Nephron progenitor cell (in vitro differentiated cells): Measurements from ENCODE around the gene SOX18.

Experiments
- DNase-seq: peaks from one replicate; pipeline ENCODE4 v3.0.0; 2021
- H3K27ac Mint-ChIP-seq: 2 replicates; pipeline ENCODE4 v1.8.0; 2021; ENCODE audit warnings: mild to moderate bottlenecking, moderate library complexity, mixed read lengths
- H3K27me3 Mint-ChIP-seq: 2 replicates; pipeline ENCODE4 v1.8.0; 2021; ENCODE audit warnings: mild to moderate bottlenecking, low read depth, mixed read lengths; ENCODE audit not compliant: poor library complexity
- H3K36me3 Mint-ChIP-seq: 2 replicates; pipeline ENCODE4 v1.8.0; 2021; ENCODE audit warnings: low read depth, mixed read lengths
- H3K4me1 Mint-ChIP-seq: 2 replicates; pipeline ENCODE4 v1.8.0; 2021; ENCODE audit warnings: mixed read lengths
- H3K4me3 Mint-ChIP-seq: 2 replicates; pipeline ENCODE4 v1.8.0; 2021; ENCODE audit warnings: mild to moderate bottlenecking, moderate library complexity, mixed read lengths
- H3K9me3 Mint-ChIP-seq: 2 replicates; pipeline ENCODE4 v1.8.0; 2021; ENCODE audit warnings: mild to moderate bottlenecking, moderate library complexity, mixed read lengths
- TF ChIP-seq, protein P1 (sequence below): fragments of 200-600 bp; sonication (generic); IDR thresholded peaks from 2 replicates; pipeline ENCODE4 v1.5.0; 2021; ENCODE audit warnings: antibody characterized with exemption

The SOX18 gene

DNA sequence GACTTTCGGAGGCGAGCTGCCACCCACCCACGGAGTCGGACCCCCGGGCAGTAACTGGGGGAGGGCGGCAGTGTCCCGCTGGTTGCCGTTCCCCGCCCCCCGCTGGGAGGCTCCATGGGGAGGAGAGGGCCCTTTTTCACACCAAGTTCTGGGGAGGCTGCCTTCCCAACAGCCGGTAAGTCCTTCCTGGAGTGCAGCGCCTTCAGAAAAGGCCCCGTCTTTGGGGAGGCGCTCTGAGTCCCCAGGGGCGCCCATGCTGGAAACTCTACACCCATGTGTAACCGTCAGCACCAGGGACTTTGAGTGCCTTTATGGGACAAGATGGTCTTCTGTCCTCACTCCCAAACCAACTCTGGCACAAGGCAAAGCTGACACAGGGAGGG, 430 bp upstream of the SOX18 start:
- Mint-ChIP-seq H3K36me3 (no peaks in the 10 kb centered on the region), H3K27ac (no peak overlapping the region), H3K4me1 (peaks cover 40% of the 10 kb centered on the region), H3K9me3 (no peaks in the 10 kb centered on the region), H3K27me3 (peaks cover 65% of the 10 kb centered on the region), H3K4me3 (peak overlapping the region; percentile 52)
- no peak for DNase-seq
- TF ChIP-seq, protein P1, sequence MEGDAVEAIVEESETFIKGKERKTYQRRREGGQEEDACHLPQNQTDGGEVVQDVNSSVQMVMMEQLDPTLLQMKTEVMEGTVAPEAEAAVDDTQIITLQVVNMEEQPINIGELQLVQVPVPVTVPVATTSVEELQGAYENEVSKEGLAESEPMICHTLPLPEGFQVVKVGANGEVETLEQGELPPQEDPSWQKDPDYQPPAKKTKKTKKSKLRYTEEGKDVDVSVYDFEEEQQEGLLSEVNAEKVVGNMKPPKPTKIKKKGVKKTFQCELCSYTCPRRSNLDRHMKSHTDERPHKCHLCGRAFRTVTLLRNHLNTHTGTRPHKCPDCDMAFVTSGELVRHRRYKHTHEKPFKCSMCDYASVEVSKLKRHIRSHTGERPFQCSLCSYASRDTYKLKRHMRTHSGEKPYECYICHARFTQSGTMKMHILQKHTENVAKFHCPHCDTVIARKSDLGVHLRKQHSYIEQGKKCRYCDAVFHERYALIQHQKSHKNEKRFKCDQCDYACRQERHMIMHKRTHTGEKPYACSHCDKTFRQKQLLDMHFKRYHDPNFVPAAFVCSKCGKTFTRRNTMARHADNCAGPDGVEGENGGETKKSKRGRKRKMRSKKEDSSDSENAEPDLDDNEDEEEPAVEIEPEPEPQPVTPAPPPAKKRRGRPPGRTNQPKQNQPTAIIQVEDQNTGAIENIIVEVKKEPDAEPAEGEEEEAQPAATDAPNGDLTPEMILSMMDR: no peak

DNA sequence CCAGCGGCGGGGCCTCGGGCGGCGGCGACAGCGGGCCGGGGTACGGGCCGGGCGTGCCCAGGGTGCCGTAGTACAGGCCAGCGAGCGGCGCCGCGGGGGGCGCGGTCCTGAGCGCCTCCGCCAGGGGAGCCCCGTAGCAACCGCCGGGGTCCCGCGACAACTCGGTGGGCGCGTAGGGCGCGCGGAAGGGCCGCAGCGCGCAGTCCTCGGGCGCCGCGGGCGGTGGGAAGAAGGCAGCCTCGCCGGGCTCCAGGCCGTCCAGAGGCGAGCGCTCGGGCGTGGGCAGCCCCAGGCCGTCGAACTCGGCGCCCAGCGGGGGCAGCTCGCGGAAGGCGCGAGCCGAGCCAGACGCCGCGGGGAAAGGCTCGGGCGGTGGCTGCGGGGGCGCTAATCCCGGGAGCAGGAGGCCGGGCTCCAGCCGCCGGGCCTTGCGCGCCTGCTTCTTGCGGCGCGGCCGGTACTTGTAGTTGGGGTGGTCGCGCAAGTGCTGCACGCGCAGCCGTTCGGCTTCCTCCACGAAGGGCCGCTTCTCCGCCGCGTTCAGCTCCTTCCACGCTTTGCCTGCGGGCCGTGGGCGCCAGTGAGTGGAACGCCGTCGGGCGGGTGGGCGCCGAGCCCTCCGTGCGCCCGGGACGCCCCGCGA, 916 bp downstream of the SOX18 start:
- Mint-ChIP-seq H3K4me1 (peaks cover 28% of the 10 kb centered on the region), H3K9me3 (no peaks in the 10 kb centered on the region), H3K27ac (no peak overlapping the region), H3K4me3 (no peak overlapping the region), H3K27me3 (peaks cover 78% of the 10 kb centered on the region), H3K36me3 (no peaks in the 10 kb centered on the region)
- TF ChIP-seq, protein P1: no peak
- DNase-seq: peak; percentile 62

DNA sequence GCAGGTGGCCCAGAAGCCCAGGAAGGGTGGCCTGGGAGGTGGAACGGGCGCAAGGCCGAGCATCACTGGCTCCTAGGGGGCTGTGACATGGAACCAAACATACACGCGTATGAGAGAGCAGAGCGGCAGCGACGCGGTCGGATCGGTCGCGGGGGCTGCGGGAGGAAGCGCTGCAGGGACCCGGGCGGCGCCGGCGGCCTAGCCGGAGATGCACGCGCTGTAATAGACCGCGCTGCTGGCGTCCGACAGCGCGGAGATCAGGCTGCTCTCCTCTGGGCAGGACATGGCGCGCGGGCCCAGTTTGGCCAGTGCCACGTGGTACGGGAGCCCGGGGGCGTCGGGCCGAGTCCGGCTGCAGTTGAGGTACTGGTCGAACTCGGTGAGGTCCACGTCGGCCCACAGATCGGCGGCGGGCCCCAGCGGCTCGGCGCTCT, 1.5 kb downstream of the SOX18 start:
- Mint-ChIP-seq H3K4me3 (peak overlapping the region; percentile 28), H3K27me3 (peaks cover 84% of the 10 kb centered on the region), H3K9me3 (no peaks in the 10 kb centered on the region), H3K36me3 (no peaks in the 10 kb centered on the region), H3K4me1 (peaks cover 22% of the 10 kb centered on the region), H3K27ac (no peak overlapping the region)
- TF ChIP-seq, protein P1: no peak
- peak; percentile 56 for DNase-seq

DNA sequence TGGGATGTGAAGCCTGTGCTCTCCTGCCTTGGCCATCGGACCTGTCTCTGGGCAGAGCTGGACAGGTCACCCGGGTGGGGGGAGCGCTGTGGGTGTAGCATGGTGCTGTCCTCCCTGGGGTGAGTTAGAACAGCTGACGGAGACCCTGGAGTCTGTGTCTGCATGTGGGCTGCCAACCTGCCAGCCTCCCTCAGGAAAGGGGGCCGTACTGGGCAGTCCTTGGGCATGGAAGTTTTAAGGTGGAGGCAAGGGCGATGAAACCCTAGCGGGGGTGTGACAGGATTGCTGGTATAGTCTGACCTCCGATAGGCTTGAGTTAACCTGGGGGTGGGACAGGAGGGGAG, 2.4 kb downstream of the SOX18 start:
- H3K27ac Mint-ChIP-seq: no peak overlapping the region
- no peak for DNase-seq
- no peak overlapping the region for H3K4me3 Mint-ChIP-seq
- no peaks in the 10 kb centered on the region for H3K36me3 Mint-ChIP-seq
- no peaks in the 10 kb centered on the region for H3K9me3 Mint-ChIP-seq
- TF ChIP-seq, protein P1: no peak
- H3K27me3 Mint-ChIP-seq: peaks cover 85% of the 10 kb centered on the region
- H3K4me1 Mint-ChIP-seq: peaks cover 22% of the 10 kb centered on the region

DNA sequence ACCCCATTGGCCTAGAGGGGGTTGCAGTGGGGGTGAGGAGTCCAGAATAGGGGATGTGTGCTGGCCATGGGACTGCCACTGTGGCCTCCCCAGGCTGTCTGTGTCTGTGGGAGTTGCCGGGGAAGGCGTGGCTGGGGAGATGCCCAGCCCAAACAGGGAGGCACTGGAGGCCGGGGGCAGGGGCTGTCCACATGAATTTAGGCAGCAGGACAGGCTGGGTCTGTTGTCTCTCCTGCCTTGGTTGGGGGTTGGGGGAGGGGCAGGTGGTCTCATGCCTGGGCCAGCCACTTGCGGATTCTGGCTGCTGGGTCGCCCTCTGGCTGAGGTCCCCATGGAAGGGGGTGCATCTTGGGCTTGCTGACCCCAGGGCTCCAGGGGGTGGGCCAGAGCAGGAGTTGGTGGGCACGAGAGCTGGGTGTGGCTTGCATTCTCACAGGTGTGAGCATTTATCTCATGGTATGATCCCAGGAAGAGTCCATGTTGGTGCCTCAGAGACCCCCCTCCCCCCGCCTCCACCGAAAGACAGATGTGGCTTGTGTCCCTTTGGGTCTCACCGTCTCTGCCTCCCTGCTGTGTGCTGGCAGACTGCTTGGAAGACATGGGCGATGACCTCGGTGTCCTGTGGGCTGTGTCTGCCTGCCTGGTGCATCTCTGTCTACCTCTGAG, 4.0 kb downstream of the SOX18 start:
- H3K27ac Mint-ChIP-seq: no peak overlapping the region
- peaks cover 22% of the 10 kb centered on the region for H3K4me1 Mint-ChIP-seq
- no peak for DNase-seq
- H3K36me3 Mint-ChIP-seq: no peaks in the 10 kb centered on the region
- H3K9me3 Mint-ChIP-seq: no peaks in the 10 kb centered on the region
- TF ChIP-seq, protein P1: no peak
- no peak overlapping the region for H3K4me3 Mint-ChIP-seq
- peaks cover 87% of the 10 kb centered on the region for H3K27me3 Mint-ChIP-seq
